CD4-positive, alpha-beta T cell treated with Interferon alpha-2 for 1 hour (primary cell): ENCODE measurements around the gene HPS4.
A peak's percentile ranks its signal among the peaks of the same experiment; 100 is the strongest.
"Not testable (repeated sequence)": the region's sequence is repeated elsewhere in the genome, so short reads cannot be mapped to it uniquely, and the experiment has no call there.

ENCODE experiments used
- DNase-seq, 2 donors: peaks; one replicate each; pipeline ENCODE4 v3.0.0-alpha.2; 2020 to 2022

Gene HPS4

DNA sequence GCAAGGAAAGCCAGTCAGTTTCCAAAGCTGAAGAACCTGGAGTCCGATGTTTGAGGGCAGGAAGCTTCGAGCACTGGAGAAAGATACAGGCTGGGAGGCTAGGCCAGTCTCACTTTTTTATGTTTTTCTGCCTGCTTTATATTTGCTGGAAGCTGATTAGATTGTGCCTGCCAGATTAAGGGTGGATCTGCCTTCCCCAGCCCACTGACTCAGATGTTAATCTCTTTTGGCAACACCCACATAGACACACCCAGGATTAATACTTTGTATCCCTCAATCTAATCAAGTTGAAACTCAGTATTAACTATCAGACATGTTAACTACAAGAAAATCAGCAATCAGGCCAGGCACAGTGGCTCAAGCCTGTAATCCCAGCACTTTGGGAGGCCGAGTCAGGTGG, 44.8 kb downstream of the HPS4 start:
- not testable (repeated sequence) for DNase-seq

DNA sequence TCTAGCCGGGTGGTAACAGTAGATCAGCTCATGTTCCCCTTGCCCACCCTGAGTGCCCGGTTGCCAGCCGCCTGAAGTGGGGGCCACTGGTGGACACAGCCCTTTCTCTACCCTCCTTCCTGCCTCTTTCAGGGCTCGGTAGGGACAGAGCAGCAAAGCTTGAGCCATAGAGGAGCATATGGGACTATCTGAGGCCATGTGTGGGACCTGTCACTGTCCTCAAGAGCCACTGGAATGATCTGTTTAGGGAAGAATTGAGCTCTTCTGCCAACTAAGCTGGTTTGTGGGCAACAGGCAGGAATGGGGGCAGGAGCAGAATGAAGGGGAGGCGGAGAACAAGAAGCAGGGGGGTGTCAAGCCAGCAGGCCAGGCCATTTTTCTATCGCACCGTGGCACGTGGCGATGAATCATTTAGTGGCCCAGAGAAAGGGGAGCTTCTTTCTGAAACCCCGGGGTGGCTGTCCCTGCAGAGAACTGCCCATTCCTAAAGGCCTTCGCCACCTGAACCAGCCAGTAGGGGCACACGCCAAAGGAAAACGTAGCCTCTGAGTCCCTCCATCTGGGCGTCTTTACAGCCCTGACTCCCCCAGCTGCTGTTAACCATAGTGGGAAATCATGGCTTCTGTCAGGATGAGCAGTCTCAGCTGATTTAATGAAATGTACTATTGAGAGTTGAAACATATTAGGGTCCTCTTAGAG, 45.7 kb downstream of the HPS4 start:
- DNase-seq: no peak

DNA sequence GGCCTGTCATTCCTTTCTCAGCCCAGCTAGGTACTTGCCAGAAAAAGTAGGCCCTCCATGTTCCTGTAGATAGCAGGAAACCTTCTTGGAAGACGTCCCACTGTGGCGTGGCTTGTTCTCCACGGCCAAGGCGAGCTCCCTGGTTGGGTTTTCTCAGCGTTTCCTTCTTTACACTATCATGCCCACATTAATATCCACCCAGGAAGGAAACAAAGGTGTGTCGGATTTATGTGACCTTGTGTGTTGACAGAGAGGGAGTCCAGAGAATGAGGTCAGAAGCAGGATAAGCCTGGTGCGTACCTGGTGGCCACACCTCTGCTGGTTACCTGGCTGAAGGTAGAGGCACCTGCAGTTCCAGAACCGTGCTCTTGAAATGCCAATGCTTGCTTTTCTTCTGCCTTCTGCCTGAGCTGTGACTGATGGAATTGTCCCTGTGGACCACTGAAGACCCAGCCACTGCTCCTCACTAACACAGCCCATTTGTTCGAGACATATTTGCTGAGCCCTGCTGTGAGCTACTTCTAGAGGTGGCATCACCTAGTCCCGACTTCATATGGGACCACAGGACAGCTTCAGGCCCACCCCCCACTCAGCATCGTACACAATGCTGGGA, 46.6 kb downstream of the HPS4 start:
- no peak for DNase-seq

DNA sequence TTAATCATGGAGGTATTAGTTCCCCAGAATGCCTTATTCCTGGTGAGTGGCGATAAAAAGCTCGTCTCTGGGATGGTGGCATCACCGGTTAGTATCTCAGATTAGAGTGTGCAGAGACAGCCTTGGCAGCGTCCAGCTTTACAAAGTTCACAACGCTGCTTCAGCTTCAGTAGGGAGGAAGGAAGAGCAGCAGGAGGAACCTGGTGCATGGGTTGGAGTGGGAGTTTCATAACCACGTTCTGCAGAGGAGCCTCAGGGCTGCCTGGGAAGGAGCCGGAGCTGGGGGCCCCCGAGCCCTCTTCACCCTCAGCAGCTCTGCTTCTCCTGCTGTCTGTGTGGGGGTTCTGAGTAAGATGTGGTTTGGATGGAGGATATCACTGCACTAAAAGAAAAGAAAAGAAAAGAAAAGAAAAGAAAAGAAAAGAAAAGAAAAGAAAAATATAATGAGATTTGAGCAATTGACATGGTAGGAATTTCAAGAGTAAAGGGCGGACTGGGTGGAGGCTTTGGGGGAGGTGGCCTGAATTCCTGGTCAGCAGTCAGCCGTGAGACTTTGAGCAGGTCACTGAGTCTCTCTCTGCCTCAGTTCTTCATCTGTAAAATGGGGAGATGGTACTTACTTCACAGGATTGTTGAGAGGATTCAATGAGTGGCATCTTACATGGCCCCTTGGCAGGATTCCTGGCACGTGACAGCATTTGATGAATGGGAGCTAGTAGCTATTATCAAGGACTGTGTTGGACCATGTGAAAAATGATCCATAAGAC, 48.1 kb downstream of the HPS4 start:
- DNase-seq: no peak

DNA sequence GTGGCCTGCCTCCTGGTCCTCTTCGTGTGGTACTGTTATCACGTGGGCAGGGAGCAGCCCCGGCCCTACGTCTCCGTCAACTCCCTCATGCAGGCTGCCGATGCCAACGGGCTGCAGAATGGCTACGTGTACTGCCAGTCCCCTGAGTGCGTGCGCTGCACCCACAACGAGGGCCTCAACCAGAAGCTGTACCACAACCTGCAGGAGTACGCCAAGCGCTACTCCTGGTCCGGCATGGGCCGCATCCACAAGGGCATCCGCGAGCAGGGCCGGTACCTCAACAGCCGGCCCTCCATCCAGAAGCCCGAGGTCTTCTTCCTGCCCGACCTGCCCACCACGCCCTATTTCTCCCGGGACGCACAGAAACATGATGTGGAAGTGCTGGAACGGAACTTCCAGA, 49.8 kb downstream of the HPS4 start:
- no peak for DNase-seq

DNA sequence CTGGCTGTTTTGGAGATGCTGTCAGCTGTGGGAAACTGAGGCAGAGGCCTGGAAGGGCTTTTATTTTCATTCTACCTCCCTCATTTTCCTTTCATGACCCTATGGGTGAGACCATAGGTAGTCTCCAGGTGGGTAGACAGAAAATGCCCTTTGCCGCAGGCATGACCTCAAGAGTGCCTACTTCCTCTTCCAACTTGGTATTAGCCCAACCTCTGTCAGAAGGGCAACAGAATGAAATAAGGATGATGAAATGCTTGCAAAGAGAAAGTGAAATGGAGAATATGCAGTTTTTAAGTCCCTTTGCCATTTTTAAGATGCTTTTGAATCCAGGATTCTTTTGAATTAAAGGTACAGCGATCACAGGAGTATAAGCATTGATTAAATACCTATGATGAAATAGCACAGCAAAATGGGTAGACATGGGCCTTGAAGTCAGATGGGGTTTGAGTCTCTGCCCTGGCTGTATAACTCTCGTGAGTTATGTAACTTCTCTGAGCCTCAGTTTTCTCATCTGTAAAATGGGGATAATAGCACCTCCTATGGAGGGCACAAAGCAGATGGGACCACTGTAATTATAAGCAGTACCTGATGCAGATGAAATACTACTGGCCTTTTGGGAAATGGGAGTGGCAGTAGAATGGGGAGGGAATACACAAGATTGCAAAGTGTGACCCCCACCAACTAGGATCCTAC, 50.8 kb downstream of the HPS4 start:
- peak in 1 of 2 donors; percentile 41 for DNase-seq

DNA sequence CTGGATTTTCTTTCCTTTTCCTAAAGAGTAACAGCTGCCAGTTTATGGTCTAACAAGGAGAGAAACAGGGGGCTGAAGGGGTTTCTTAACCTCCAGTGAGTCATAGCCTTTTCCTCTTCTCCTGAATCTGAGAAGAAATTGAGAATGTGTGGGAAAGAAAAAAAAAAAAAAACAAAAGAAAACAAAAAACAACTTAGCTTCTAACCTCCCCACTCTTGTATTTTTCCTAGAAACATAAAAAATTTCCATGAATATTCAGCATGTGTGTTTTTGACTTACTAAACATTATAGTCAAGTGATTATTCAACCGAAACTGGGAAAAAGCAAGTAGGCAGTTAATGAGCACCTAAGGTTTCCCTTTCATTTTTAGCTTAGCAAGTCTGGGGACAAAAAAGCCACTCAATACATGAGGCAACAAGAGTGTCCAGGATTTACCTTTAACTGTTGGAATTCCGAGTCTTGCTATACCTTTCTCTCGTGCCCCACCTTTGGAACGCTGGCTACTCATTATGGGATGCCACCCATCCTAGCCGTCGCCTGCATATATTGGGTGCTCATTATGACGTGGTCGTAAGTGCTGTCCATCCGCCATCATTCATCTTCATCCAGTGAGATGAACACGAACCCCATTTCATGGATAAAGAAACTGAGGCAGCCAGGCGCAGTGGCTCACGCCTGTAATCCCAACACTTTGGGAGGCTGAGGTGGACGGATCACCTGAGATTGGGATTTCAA, 52.2 kb downstream of the HPS4 start:
- DNase-seq: no peak

DNA sequence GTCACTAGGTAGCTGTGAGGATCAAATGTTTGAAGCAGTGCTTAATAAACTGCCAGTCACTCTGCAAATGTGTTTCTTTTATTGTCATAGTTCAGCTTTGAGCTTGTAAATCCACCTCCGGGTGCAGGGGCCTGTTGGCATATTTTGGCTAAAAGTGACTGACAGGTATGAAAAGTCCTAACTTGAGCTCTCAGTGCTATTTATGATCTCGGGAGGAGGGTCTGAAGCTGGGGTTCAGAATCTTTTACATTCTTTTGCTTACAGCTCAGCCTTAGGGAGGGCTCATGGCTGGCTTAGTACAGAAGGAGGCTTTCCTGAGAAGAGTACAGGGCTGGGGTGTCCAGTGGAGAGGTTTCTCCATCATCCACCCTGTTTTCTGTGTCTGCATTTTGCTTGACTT, 53.0 kb downstream of the HPS4 start:
- no peak for DNase-seq

DNA sequence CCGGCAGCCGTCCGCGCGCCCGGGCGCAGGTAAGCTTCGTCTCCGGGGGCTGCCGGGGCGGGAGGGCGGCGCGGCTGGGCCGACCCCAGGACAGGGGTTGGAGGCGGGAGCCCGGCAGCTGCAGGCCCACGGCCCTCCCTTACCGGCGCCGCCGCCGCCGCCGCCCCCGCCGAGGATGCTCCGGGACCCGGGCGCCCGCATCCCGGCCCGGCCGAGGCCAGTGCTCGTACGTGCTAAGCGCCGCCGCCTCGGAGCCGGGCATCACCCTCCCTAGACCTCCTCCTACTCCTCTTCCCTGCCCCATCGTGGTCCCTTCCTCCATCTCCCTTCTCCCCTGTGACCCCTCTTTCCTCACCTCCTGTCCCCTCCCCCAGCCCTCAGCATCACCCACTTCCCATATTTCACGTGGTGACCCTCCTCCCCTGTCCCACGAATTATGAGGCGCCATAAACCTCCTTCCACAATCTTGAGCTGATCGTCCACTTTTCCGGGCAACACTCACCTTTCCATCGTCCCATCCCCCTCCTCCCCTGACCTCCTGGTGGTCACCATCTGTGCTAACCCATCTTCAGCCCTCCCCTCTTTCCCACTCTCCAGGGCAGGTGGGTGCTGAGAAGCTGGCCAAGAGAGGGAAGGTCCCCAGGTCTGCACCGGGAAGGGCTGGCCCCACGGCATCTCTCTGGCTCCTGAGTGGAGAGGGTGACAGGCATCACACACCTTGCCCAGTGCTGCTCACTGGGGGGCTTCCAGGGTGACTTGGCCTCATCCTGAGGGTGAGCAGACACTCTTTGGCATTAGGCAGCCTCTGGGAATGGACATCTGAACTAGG, 53.9 kb downstream of the HPS4 start:
- DNase-seq: no peak

DNA sequence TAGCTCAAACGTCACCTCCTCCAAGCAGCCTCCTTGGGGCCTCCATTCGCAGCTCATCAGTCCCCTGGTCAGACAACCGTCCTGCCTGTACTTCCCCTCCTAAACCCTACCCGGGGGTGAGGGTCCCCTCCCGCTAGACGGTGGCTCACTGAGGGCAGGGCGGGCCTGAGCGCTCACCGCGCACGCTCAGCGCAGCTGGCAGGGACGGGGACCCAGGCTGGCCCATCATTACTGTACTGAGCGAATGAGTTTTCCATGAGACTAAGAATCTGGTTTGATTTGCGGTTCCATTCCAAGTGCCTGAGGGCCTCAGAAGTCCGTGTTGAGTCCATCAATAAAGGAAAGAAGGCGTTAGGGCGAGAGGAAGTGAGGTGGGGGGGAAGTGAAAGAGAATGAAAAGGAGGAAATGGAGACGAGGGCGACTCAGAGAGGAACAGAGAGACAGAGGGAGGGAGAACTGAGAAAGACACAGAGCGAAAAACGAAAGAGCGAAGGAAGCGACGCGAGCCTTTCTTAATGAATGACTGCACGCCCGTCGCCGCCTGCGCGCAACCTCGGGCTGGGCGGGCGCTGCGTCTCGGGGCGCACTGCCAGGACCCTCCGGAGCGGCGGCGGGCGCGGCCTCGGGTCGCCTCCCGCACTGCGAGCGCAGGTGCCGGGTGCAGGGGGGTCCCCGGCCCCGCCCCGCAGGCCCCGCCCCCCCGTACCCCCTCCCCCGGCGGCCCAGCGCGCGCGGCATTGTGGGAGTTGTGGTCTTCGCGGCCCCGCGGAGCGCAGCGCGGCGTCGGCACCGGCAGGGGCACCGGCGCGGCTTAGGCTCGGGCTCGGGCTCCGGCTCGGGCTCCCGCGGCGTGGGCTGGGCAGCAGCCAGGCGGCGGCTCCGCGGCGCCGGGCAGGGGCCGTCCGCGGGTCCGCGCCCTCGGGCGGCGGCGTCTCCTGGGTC, 54.8 kb downstream of the HPS4 start, which contains the start of gene ASPHD2:
ASPHD2 (plus strand) TSS at position 746 of the 943 bp plus-strand sequence. CDS start 4,356 bp downstream, outside the sequence.
- peak; percentile 83 to 87 for DNase-seq

DNA sequence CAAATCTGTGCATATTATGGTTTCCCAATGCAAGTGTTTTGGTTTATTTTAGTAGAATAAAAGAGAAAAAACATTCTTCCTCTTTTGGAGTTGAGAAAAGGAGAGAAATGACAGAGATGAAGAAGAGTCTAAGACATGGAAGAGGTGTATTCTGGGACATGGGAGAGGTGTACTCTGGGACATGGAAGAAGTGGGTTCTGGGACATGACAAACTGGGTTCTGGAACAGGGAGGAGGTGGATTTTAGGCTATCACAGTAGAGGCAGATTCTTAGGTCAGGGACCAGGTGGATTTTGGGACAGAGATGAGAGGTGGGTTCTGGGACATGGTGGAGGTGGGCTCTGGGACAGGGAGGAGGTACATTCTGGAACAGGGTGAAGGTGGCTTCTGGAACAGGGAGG, 56.7 kb downstream of the HPS4 start:
- DNase-seq: no peak

DNA sequence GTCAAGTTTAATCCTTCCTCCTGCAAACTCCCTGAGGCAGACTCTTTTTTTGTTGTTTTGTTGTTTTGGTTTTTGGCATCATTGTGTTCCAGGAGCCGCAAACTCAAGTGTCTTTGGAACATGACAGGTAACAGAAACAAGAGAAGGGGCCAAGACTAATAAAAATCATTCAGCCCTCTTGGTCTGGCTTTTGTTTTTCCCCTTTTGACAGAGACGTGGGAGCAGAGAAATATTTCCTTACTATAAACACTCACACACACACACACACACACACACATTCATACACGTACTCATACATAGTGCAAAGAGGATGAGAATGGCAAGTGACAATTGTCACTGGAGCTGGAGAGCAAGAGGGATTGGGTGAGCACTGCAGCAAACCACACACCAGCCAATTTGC, 65.0 kb downstream of the HPS4 start:
- DNase-seq: no peak

DNA sequence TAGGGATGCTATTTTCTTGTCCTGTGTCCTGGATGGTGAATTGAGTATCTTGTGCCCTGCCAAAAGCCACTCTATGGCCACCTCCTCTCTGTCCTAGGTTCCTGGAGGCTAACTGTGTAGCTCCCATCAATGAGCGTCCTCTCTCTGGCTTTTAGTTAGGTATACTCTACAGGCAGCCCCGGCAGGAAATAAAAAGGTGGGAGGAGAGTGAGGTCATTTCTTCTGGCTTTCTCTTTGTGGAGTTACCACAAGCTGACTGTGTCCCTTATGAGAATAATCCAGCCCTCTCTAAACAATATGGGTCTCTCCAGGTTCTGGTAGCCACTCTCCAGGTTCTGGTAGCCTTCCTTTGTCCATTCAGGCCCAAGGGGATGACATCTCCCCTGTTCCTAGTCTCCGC, 66.2 kb downstream of the HPS4 start:
- DNase-seq: no peak

DNA sequence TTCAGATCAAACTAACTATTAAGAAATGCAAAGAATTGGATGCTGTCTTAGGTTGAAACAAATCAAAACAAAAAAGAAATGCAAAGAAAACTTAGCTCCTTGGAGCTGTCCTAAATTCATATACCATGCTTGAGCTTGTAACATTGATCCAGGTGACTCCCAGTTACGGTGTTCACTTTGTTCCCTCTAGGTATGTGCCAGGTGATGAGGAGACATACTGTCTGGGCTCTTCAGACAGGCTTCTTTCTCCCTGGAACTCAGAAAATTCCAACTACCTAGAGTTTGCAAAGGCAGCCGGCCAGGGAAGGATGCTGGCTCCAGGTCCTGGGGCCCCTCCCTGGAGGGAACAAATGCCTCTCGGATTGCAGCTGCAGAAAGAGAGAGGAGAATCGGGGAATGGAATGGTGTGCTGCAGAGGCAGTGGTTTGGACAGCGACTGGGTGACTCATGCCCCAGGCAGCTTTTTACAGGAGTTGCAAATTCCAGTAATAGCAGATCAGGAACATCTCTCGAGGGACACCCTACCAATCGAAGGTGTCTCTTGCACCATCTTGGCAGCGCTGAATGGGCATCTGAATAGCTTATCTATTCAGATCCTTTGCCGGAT, 66.8 kb downstream of the HPS4 start:
- no peak for DNase-seq

DNA sequence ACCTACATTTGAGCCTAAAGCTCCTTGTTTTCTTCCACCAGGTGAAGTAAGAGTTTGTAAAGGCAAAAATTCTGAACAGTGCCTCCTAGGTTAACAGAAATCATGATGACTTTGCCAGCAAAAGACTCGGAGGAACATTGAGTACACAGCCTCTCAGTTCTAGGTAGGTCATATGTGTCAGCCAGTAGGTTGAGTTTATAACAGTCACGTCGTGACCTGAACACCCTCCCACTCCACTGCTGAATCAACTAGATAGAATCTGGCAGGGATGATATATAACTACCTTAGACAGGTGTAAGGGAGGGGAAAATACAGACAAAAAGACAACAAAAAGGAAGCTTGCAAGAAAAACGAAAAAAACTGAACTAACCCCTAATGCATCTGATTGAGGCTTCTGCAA, 67.3 kb downstream of the HPS4 start:
- no peak for DNase-seq

DNA sequence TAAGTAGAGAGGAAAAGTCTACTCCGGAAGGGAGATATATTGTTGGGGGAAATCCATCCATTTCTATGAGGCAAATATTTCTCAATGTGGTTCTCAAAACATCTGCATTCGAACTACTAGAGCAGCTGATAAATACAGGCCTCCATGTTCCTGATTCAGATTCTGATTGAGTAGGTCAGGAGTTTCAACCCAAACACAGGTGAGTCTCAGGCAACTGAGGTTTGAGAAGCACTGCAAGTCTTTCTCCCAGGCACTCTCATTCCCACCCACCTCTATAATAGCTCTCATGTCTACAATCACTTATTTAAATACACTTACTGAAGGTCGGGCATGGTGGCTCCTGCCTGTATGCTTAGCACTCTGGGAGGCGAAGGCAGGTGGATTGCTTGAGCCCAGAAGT, 69.2 kb downstream of the HPS4 start:
- no peak for DNase-seq

DNA sequence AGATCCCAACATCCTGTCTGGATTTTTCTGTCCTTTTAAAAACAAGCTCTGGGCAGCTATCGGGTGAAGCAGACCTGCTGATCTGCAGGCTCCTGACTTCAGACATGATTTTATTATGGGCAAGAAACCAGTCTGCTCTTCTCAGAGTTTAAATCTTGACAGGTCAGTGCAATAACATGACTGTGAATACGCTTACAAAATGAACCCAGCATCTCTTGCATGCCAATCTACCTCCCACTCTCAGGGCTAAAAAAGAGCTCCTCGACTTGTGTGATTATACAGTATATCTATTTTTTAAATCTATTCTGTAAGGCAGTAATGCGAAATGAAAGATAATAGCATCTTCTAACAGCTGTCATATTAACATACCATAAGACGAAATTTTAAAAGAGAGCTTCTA, 73.2 kb downstream of the HPS4 start:
- no peak for DNase-seq

DNA sequence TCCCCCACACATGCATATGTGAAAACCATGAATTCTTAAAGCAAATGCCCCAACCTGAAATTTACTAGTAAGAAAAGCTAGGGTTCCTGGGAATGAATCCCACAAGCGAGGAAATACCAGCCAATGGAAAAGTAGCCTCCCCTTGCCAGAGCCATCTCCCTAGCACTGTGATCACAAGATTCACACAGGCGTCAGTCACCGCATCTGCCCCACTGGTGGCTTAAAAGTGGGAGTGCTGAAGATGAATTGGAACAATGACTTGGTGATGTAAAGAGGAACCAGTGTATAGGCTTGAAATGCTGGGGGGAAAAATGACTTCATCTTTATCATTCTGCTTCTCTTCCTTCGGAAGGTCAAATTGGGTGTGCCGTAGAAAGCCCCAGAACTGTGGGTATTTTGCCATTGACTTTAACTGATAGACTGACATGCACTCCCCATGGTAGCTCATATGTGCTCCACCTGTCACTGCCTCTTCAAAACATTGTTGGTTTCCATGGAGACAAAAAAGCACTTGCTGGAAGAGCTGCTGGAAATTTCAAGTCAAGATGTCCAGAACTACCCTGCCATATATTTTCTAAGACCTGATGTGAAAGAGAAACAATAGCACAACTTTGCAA, 73.8 kb downstream of the HPS4 start:
- DNase-seq: no peak

DNA sequence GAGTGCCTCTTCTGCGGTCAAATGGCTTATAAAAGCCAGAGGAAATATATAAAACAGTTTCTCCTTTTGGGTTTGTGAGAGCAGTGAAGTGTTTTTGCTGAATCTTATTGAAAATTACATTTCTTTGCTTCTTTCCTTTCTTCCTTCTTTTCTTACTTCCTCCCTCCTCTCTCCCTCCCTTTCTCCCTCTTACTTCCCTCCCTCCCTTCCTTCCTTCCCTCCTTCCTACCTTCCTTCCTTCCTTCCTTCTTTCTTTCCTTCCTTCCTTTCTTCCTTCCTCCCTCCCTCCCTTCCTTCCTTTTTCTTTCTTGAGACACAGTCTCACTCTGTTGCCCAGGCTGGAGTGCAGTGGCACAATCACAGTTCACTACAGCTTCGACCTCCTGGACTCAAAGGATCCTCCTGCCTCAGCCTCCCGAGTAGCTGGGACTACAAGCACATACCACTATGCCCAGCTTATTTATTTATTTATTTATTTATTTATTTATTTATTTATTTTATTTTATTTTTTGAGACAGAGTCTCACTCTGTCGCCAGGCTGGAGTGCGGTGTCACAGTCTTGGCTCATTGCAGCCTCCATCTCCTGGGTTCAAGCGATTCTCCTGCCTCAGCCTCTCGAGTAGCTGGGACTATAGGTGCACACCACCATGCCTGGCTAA, 74.9 kb downstream of the HPS4 start:
- DNase-seq: not testable (repeated sequence)
